Fibroblast of gingiva (primary cell): ENCODE data around the gene ZMIZ1.

ENCODE experiments used
- DNase-seq: peaks from one replicate; pipeline ENCODE4 v3.0.0-alpha.2; 2011; ENCODE audit warnings: low read depth

ZMIZ1 gene

DNA sequence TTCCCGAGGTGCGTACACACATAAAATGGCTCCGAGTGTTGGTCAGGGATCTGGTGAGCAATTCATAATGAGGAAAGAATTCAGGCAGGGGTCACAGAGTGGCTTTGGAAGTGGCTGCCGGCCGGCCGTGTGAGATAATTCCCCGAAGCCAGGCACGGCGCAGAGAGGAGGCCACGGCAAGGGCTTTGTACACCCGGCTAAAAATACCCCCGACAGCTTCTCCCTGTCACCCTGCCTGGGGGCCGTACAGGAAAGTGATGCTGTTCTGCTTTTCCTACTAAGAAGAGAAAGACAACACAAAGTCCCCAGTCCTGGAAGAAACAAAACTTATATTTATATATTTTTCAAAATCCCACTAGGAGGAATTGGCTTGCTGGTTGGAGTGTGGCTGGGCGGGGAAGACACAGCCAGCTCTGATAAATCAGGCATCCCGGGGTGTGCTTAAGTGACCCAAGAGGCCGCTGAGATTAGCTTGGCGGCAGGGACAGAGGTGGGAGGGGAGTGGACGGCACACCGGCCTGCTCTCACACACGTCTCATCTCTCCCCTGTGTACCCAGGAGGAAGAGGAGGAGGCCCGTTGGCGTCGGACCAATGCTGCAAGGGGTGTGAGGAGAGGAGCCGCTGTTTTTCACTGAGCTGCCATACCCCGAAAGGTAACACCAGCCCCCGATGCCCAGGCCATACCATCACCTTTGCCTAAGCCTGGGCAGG lies 70.5 kb downstream of the ZMIZ1 start:
- peak; percentile 63 for DNase-seq

DNA sequence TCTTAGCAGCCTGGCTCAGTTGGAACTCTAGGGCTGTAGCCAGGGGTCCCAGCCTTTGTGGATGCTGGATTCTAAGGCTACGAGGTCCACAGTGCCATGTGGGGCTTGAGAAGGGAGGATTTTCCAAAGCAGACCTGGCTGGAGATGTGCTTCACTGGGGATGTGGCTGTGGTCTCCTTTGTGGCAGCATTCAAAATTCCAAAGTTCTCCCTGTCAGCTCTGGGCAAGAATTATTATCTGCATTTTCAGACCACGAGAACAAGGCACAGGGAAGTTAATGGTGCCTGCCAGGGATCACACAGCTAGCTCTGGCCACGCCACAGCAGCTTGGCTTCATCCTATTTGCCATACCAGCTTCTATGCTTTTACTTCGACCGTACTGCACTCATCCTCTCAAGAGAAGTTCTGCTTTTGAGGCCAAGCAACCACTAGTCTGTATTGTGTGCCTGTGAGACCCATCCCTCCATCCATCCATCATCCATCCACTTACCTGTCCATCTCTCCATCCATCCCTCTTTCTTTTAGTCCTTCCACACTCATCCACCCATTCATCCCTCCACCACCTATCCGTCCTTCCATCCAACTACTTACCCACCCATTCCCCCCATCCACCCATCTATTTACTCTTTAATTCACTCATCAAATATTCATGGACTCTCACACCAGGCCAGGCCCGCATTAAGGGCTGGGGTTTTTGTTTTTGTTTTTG lies 71.5 kb downstream of the ZMIZ1 start:
- DNase-seq, result no peak

DNA sequence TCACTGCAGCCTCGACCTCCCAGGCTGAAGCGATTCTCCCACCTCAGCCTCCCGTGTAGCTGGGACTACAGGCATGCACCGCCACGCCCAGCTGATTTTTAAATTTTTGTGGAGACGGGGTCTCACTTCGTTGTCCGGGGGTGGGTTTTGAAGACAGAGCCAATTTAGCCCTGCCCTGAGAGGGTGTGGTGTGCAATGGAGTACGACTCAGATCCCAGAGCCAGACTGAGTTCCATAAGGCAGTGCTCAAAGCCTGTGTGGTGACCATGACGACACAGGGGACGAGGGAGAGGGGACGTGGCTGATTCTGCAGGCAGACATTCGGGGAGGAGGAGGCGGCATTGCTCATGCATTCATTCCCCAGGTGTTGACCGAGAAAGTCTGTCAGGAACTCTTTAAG lies 72.1 kb downstream of the ZMIZ1 start:
- no peak for DNase-seq

DNA sequence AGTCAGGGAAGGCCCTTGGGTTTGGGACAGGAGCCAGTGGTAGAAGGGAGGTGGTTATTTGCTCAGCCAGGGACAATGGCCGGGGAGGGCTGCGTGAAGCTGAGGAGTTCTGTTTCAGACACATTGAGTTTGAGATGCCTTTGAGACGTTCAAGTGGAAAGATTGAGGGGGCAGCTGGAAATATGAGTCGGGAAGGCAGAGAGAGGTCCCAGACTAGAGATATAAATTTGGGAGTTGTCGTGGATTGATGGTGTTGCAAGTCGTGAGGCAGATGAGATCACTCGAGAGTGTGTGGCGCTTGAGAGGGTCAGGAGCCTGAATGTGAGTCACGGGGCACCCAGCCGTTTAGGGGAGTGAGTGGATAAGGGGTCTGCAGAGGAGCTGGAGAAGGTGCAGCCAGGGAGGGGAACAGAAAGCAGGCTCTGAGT lies 73.3 kb downstream of the ZMIZ1 start:
- peak; percentile 41 for DNase-seq

DNA sequence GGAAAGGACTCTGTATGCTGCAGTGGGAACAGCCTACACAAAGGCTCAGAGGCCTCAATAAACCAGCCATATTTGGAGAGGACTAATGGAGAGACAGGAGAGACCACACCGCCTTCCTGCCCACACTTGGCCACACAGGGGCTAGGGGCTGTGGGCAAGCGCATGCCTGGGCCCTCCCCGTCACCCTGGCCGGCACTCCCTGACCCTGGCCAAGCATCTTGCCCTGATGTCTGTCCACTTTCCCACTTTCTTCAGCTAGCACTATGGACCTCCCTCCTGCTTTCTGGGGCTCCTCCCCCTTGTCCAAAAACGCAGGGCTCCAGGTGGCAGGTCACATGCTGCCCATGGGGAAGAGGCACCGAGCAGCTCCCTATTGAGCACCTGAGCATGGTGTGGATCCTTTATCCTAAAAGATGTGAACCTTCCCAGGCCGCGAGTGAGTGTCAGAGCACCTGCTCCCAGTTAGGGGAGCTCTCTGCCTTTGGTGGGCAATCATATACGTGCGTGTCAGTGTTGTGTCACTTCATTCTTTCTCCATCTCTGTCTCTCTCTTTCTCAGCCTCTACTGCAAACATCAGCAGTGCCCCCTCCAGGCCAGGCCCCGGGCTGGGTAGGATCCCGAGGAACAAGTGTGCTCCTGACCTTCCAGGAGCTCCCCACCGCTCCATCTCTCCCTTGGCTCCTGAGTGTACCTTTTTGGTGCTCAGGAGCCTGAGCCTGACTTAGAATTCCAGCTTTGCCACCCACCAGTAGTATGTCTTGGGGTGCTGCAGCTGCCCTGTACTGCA lies 74.0 kb downstream of the ZMIZ1 start:
- no peak for DNase-seq

DNA sequence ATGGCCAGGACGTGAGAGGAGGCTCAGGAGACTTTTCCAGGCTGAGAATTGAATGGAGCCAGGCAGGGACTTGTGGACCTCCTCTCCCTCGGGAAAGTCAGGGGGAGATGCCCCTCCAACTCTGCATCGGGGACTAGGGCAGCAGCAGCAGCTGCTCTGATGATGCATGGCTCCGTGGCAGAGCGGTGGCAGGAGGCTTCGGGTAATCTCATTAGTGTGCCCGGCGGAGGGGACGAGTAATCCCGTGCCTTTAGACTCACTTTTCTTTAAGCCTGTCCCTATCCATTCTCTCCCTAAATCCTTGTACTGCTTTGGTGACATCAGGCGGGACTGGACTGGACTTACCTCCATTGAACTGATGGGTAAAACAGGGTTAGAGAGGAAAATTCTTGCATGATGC lies 75.1 kb downstream of the ZMIZ1 start:
- DNase-seq, result no peak

DNA sequence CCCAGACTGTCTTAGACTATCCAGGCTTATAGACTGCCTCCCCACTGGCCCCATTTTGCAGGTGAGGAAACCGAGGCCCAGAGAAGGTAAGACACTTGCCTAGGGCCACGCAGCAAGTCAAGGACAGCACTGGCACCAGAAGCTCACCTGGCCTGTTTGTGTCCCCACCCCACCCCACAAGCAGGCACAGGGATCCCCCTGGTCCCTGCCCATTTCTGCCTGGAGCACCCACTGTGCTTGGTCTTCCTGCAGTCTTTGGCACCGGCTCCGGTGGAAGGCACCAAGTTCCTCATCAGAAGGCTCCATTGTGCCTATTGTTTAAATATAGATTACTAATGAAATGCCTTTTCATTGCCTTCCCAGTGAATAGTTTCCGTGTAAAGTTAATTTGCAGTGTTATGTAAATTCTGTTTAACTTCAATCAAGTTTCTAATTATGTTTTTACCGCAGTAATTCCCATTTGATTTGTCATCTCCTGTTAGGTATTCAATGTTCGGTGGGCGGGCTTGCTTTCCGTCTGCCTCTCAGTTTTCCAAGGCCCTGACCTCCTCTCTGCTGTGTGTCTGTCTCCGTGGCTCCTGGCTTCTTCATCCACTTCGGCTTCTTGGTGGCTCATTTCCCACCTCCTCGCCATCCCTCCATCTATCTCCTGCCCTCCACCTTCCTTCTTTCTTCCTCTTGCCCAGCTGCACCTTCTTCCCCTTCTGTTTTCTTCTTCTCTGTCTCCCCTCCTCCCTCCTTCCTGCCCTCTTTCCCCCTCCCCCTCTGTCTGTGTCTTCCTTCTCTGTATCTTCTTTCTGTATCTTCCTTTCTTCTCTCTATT lies 75.8 kb downstream of the ZMIZ1 start:
- DNase-seq, result no peak

DNA sequence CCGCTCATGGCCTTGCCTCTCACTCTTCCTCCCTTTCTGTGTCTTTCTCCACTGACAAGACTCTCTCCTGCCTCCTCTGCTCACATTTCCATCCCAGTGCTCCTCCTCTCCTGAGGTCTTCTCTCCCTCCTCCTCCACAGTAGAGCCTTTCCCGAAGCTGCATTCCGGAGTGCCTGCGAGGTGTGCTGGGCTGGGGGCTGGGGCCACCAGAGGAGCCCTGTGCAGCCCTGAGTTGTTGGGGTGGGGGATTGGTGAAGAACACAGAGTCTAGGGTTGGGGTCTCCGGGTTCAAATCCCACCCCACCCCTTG lies 76.4 kb downstream of the ZMIZ1 start:
- DNase-seq, result no peak

DNA sequence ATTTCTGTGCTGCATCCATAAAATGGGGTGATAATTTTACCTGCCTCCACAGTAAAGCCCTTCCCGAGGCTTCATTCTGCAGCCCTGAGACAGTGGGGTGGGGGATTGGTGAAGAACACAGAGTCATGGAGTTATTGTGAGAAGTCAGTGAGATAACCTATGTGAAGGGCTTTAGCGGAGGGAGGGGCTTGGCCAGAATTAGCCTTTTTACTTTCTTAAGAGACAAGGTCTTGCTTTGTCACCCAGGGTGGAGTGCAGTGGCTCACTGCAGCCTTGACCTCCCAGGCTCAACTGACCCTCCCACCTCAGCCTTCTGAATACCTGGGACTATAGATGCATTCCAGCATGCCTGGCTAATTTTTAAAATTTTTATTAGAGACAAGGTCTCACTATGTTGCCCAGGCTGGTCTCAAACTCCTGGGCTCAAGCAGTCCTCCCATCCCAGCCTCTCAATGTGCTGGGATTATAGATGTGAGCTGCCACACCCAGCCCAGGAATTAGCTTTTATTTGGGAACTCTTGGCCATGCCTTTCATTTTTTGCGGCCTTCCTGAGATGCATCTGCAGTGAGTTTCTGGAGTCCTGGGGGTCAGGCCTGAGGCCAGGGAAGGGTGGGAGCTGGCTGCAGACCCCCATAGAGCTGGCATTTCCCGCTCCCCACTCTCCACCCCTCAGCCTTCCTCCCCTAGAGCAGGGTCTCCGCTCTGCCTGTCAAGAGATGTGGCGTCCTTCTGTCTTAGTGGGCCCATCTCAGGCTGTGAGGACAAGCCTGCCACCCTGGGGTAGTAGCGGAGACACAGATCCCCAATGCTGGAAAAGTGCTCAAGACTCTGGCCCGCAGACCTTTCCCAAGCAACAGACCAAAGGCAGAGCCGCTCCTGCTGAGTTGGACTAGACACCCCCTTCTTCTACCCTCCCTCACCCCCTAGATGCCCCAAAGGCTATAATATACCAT lies 77.0 kb downstream of the ZMIZ1 start:
- no peak for DNase-seq

DNA sequence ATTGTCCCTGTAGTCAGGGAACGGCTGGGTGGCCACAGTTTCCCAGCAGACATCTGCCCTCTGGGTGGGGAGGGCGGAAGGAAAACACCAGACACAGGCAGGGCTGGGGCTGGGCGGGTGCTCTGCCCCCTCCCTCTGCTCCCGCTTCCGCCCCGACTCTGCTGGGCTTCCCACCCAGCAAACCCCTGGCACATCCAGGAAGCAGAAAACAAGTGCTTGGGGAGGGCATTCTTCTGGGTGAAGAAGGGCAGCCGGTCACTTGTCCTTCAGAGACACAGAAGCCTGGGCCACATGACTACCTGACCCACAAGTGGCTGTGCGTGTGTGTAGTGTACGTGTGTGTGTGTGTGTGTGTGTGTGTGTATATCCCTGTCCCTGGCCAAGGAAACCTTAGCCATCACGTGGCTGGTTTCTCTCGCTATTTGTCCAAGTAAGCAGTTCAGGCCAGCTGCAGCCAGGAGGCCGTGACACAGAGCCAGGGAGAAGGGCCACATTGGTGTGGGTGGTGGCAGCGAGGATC lies 77.9 kb downstream of the ZMIZ1 start:
- DNase-seq, result peak; percentile 79

DNA sequence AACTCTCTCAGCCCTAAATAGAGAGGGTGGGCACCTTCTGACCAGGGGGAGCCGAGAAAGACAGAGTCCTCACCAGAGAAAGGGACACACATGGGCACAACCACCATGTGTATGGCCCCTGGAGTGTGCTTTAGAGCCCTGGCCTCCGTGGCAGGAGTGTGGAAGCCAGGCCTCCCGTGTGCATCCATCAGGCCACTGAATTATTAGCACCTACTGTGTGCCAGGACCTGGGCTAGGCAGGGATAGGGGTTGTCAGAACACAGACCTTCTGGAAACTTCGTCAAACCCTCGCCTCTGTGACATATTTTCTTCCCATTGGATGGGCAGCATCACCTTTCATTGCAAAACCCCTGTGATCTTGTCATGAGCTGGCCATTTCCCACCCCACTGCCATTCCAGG lies 78.5 kb downstream of the ZMIZ1 start:
- DNase-seq, result no peak

DNA sequence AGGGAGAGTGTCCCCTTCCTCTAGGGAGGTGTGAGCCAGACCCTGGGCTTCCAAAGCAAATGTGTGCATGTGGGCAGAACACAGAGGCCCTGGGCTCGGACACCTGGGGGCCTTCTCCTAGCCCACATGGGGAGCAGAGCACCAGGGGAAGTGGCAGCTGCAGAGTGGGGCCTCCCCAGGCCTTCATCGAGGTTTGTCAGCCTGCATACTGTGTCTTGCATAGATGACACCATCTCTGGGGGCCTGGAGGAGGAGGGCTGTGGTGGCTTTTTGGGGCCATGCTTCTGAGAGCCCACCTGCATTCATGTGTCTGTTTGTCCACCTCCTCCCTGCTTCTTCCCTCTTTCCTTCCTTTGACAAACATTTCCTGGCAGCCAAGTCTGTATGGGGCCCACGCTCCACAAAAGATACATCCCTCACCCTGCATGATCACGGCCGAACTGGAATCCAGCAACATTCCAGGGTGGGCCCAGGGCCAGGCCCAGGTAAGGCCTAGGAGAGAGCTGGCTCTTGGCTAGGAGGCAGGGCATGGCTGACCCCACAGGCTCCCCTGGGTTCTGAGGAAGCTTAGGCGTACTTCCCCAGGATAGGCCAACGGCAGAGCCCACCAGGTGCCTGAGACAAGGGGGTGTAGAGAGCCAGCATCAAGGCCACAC lies 79.2 kb downstream of the ZMIZ1 start:
- DNase-seq, result no peak

DNA sequence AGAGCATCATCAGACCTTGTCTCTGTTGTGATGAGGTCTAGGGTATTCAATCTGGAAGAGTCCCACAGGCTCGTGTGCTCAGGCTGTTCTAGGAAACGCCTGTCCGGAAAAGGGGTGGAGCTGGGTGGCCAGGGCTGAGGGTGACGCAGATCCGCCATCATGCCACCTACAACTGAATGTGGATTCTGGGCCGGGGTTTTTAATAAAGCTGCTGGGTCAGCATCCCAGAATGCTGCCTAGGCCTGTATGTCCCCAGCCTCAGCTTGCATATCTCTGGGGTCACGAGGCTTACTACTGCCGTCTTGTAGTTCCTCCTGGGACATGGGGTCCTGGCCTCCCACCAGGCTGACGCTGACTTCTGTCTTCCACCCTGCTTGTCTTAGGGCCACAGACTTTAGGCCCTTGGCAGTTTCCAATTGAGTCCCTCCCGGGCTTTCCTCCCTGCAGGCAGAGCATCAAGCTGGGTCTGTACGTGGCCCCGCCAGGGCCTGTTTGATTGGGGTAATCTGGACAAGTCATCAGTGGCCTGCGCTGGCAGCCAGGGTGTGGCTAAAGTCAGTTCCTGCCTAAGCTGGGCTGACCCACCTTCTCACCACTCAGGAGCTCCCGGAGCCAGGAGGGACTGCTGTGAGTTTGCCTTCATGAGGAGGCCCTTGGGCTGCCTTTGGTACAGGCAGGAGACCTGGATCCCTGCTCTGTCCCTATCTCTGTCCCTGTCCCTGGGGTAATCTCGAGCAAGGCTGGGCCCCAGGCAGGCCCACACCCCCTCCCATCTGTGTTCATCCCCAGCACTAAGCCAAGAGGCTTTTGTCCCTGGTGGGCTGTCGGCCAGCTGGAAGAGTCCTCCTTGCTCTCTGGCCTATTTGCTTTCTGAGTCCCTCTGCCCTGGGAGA lies 79.9 kb downstream of the ZMIZ1 start:
- peak; percentile 69 for DNase-seq

DNA sequence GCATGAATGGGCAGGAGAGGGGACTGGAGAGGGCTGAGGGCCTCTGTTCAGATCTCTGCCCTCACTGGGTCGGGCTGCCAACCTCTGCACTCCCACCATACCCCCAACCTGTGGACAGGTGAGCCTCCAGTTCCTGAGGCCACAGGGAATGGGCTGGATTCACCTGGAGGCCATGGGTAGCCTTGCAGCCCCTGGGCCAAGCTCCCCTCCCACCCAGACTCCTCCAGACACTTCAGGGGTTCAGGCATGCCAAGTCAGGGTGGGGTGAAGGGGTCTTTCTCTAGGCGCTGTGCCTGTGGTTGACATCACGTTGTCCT lies 80.5 kb downstream of the ZMIZ1 start:
- DNase-seq, result no peak

DNA sequence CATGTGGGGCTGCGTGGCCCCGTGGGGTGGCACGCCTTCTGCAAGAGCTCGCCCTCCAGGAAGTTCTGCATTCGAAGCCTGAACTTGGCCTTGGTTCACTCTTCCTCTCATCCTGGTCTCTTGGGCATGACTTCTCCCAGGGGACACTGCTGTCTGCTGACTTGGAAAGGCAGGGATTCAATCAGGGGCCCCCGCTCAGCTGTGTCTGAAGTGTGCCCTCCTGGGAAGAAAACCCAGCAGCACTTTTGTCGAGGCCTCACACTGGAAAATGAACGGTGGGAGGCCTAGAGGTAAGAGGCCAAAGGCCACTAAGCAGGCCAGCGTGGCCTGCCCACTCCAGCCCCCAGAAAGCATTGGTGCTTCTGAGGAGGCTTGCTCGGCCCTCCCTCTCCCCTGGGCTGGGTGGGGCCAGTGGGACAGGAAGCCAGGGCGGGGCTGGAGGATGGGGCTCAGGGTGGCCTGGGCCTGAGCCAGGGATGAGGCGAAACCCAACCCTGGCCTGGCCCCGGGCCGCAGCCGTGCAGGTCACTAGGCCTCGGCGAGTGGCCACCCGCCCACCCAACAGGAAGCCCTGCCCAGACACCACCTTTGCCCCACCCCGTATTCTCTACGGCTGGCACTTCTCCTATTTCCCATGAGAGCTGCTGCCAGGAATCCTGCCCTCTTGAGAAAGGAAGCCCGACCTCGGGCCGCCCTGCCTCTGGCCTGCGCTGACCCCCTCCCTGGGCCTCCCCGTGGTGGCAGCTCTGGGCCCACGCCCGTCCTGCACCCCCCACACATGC lies 81.1 kb downstream of the ZMIZ1 start:
- peak; percentile 87 for DNase-seq

DNA sequence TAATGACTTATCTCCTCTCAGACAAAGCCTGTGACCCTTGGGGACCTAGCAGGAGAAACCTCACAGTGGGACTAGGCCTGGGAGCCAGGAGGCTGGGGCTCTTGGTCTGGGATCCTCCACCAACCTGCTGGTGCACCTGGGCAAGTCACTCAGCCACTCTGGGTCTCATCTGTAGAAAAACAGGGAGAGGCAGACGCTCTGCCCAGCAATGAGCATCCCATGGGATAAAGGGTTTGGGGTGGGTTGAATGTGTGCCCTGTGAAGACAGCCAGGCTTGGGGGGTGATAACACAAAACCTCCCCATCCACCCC lies 81.6 kb downstream of the ZMIZ1 start:
- no peak for DNase-seq

DNA sequence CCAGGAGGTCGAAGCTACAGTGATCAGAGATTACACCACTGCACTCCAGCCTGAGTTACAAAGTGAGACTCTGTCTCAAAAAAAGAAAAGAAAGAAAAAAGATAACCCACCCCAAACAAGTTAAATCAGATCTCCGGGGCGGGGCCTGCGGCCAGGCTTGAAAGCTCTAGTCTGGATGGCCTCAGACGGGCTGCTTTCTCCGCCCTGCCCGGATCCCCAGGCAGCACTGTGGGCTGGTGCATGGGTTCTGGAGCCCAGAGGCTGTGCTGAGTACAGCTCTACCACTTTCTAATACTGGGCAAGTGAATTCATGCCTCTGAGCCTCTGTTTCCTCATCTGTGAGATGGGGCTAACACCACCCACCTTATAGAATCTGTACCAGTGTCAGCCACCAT lies 83.7 kb downstream of the ZMIZ1 start:
- no peak for DNase-seq

DNA sequence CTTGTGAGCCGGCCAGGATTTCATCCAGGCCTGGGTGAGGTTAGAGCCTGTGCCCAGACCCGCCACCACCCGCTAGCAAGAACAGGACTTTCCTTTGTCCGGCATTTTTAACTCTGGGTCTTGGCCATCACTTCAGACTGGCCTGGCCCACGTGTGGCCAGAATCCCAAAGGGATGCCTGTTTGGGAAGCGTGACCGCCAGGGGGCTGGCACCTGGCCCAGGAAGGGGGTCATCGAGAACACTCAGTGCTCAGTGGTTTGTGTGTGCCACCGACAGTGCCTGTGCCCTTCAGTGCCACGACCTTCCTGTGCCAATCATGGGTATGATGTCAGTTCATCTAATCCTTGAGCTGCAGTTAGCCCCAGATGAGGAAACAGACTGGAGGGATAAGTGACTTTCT lies 85.0 kb downstream of the ZMIZ1 start:
- DNase-seq, result peak; percentile 48
